HG03342 (cell line): ENCODE measurements around the gene RALGAPB.
"Not testable (repeated sequence)": the region's sequence is repeated elsewhere in the genome, so short reads cannot be mapped to it uniquely, and the experiment has no call there.

Experiments
- ATAC-seq: cut with Tn5 transposase; IDR thresholded peaks from one replicate; pipeline ENCODE4 v1.9.1; 2021; ENCODE audit warnings: mild to moderate bottlenecking, moderate library complexity; ENCODE audit not compliant: unreplicated experiment

The RALGAPB gene

GRCh38 chr20:38581013-38581412 is 108.4 kb downstream of the RALGAPB start, which contains the start of gene ADIG:
Gene ADIG, plus strand, starts transcription at chr20:38581197. Its CDS starts 54 bp downstream, at chr20:38581251.
- ATAC-seq: no peak

DNA sequence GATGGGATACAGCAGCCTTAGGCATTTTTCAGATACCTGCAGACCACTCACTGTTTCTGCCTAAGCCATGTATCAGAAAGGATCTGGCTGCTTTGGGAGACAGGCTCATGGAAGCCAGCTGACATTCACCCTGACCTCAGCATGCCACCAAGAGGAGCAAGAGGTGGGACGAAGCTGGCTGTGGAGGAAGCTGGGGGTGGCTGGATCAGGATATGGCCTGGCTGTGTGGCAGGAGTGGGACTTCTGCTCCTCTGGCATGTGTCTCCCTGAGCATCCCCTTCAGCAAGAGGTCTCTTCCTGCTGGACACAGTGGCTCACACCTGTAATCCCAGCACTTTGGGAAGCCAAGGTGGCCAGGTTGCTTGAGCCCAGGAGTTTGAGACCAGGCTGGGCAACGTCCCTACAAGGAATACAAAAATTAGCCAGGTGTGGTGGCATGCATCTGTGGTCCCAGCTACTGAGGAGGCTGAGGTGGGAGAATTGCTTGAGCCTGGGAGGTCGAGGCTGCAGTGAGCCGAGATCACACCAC is 109.3 kb downstream of the RALGAPB start:
- ATAC-seq: no peak

GRCh38 chr20:38583306-38583705 is 110.7 kb downstream of the RALGAPB start:
- no peak for ATAC-seq

DNA sequence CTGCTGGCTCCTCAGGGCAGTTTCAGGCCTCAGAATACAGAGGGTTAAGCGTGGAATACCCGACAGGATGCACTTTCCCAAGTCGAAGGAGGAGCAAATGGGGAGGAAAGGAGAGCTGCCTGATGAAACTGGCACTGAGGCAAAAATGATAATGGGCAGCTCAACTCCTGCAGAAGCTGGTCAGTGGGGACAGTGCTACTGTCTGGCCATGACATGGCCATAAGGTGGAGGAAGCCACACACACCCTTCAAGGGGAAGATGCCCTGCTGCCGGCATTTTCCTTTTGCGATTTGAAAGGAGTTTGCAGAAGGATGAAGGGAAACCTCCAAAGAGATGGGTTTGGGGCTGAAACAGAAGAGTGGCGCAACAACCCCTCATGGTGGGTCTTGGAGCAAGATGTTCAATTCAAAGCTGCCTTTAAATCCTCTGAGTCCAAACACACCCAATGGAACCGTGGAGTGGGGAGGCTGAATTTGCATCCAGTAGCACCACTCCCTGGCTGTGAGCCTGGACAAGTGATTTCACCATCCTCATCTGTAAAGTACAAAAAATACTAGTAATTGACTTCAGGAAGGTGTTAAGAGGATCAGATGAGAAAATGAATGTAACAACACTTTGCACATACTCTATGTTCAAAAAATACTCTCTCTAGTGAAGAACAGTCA is 111.6 kb downstream of the RALGAPB start:
- no peak for ATAC-seq

- ATAC-seq: no peak
Measured at GRCh38 chr20:38585404-38586180, 112.9 kb downstream of the RALGAPB start.

- ATAC-seq: no peak
Measured at GRCh38 chr20:38586181-38586525, 113.5 kb downstream of the RALGAPB start.

DNA sequence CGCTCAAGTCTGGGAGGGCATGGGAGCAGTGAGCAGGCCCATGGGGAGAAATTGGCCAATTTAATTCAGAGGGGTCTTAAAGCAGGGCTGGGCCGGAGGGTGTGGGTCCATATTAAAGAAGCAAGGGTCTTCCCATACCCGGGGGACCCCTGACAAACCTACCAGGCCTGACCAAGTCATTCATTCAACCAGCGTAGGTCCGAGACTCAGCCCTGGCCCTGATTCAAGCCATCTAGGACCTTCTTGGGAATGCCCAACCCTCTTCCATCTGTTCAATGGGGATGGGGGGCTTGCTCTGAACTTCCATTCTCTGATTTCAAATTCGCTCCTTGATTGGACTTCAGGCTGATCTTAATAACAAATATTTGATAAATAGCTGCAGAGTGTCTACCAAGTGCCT is 115.7 kb downstream of the RALGAPB start:
- no peak for ATAC-seq

DNA sequence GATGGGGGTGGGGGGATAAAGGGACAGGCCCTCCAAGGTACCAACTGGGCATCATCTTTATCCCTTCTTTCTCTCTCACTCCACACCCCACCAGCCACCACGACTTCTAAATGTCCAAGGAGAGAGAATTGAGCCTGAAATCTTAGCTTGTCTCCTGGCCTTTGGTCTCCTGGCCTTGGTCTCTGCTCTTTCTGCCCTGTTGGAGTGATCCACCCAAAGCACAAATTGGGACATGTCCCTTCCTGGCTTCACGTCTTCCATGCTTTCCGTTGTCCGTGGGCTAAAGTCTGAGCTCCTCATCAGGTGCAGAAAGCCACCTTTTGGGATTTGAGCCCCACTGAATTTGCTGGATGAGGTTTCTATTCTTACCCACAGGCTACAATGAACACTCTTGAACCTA is 116.7 kb downstream of the RALGAPB start:
- no peak for ATAC-seq

DNA sequence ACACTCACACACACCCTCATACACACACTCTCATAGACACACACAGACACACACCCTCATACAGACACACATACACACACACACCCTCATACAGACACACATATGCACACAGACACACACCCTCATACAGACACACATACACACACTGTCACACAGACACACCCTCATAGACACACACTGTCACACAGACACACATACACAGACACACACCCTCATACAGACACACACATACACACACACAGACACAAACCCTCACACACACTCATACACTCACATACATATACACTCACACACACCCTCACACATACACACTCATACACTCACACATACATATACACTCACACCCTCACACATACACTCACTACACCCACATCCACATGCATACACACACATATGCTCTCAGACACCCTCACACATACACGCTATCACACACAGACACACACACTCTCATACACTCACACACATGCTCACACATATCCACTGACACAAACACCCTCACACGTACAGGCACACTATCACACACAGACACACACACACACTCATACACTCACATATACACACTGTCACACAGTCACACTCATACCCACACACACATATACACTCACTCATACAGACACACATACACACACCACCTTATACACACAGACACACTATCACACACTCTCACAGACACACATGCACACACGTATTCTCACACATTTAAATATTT is 117.5 kb downstream of the RALGAPB start:
- ATAC-seq: no peak

DNA sequence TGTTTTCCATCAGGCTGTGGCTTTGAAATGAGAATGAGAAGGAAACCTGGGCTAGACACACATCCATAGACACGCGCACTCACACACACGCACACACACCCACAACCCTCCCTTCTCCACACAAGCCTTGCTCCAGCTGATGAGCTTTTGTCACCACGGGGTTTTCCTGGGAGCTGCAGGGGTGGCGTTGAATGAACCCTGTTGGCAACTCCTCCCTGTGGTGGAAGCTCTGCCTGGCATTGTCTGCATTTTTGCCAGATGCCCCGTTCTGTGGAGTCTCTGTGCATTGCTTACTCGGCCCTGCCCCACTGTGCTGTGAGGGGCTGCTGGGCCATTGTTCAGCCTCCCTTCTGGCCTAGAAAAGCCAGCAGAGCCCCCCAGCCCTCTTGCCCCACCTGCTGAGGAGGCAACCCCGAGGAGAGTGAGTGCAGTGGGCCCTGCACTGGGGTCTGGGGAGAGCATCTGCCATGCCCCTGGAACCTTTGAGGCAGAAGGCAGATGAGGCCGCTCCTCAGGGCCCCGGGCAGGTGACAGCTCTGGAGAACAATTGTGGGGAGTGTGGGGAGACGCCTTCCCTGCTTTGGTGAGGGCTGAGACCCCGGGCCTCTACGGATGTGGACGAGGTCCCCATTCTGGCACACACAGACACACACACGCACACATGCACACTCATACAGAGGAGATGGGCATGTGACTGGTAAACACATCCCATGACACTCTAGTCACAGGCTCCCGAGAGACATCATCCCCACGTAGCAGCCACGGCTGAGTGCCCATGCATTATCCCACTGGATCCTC is 118.2 kb downstream of the RALGAPB start:
- ATAC-seq: no peak

- no peak for ATAC-seq
Measured at GRCh38 chr20:38591474-38592410, 119.1 kb downstream of the RALGAPB start.

- ATAC-seq: not testable (repeated sequence)
Measured at GRCh38 chr20:38592411-38592790, 119.8 kb downstream of the RALGAPB start.

DNA sequence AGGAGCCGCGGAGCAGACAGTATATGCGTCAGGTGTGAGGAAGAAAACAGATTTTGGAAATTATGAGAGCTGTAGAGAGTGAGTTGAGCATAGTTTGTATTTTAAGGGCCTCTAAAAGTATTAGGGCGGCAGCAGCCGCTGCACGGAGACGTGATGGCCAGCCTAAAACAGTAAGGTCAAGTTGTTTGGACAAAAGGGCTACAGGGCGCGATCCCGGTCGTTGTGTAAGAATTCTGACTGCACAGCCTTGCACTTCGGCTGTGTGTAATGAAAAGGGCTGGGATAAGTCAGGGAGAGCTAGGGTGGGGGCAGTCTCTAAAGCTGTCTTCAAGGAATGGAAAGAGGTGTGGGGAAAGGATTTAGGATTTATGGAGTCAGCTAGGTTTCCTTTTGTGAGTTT is 121.6 kb downstream of the RALGAPB start:
- ATAC-seq: not testable (repeated sequence)

- not testable (repeated sequence) for ATAC-seq
Measured at GRCh38 chr20:38595886-38596285, 123.2 kb downstream of the RALGAPB start.

- no peak for ATAC-seq
Measured at GRCh38 chr20:38599410-38599882, 126.8 kb downstream of the RALGAPB start.

GRCh38 chr20:38600057-38600456 is 127.4 kb downstream of the RALGAPB start:
- no peak for ATAC-seq

GRCh38 chr20:38601216-38602184 is 128.9 kb downstream of the RALGAPB start, which contains the start of gene ARHGAP40:
Gene ARHGAP40, plus strand, starts transcription at chr20:38601809.
- no peak for ATAC-seq

DNA sequence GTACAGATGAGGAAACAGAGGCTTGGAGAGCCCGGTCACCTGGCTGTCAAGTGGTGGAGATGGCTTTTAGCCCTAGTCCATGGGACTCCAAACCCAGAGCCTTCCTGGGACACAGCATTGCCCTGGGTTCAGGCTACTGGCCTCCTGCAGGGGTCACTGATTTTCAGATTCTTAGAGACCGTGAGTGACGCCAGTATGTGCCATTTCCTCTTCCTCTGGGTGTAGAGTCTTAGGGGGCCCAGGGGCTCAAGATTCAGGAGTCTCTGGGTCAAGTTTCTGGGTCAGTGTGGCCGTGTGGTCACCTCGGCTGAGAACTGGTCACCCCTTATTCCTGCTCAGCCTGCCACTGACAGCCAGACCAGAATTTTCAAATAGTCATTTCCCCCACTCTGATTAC is 129.5 kb downstream of the RALGAPB start:
- no peak for ATAC-seq
